Lower leg skin (tissue), 4 donors: ENCODE results near the gene TDRD3. TPM values are rescaled to one million over a fixed set of nuclear protein-coding genes. Genes with fewer than 3 reads are reported as not detected.

Source experiments
- DNase-seq, 2 donors: peaks; one replicate each; pipeline ENCODE4 v3.0.0-alpha.2; 2019; ENCODE audit warnings: low spot score in 2 of 2
- H3K4me3 ChIP-seq: fragments of 200-600 bp; sonication (generic); 2 replicates; pipeline ENCODE4 v1.5.1; 2017; ENCODE audit warnings: mild to moderate bottlenecking, low read depth; ENCODE audit not compliant: poor library complexity, severe bottlenecking
- POLR2A ChIP-seq, 2 donors: fragments of 450-650 bp; IDR thresholded peaks; one replicate each; pipeline ENCODE4 v1.6.1; 2016 to 2017; ENCODE audit warnings: antibody characterized with exemption in 2 of 2, mild to moderate bottlenecking in 1 of 2, moderate library complexity in 1 of 2
- WGBS, 2 donors: methylation state at CpG; one replicate each; pipeline ENCODE4 v1.1.5; 2018; 5-methylcytosine and 5-hydroxymethylcytosine counted together
- intact Hi-C: fragments of 100-400 bp; cut with DNase I; formaldehyde crosslinking; loops from one replicate; pipeline ENCODE4 v1.15.0; 2023; ENCODE audit warnings: low total_unique reads
- total RNA-seq, 4 donors: library from RNA; depleted of rRNA; stranded (reverse); fragments of >200 nt; gene quantifications; one replicate each; pipeline ENCODE4 v1.1.0, GENCODE V29; 2016
- TF ChIP-seq, protein P1 (sequence below), 3 donors: fragments of 450-650 bp; IDR thresholded peaks; one replicate each; pipeline ENCODE4 v1.5.1; 2016; ENCODE audit warnings: antibody characterized with exemption in 3 of 3, mild to moderate bottlenecking in 3 of 3, moderate library complexity in 2 of 3

TDRD3 gene
- total RNA-seq, 4 donors from 2014 or later, result 12.5 to 21.5 (median 18.2) TPM

DNA sequence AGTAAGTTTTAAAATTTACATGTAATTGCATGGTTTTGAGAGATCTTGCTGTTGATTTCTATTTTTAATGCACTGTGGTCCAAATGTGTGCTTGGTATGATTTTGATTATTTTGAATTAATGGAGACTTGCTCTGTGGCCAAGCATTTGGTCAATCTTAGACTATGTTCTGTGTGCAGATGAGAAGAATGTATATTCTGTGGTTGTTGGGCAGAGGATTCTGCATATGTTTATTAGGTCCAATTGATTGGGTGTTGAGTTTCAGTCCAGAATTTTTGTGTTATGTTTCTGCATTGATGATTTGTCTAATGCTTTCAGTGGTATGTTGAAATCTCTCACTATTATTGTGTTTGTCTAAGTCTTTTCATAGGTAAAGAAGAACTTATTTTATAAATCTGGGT is 82.3 kb downstream of the TDRD3 start:
- DNase-seq, result no peak
- TF ChIP-seq POLR2A (IDR thresholded peaks at IDR 0.05), result no peak
- TF ChIP-seq, protein P1, sequence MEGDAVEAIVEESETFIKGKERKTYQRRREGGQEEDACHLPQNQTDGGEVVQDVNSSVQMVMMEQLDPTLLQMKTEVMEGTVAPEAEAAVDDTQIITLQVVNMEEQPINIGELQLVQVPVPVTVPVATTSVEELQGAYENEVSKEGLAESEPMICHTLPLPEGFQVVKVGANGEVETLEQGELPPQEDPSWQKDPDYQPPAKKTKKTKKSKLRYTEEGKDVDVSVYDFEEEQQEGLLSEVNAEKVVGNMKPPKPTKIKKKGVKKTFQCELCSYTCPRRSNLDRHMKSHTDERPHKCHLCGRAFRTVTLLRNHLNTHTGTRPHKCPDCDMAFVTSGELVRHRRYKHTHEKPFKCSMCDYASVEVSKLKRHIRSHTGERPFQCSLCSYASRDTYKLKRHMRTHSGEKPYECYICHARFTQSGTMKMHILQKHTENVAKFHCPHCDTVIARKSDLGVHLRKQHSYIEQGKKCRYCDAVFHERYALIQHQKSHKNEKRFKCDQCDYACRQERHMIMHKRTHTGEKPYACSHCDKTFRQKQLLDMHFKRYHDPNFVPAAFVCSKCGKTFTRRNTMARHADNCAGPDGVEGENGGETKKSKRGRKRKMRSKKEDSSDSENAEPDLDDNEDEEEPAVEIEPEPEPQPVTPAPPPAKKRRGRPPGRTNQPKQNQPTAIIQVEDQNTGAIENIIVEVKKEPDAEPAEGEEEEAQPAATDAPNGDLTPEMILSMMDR (IDR thresholded peaks at IDR 0.05), result no peak
- no peak overlapping the region for H3K4me3 ChIP-seq
- intact Hi-C loops, result no loop called here

DNA sequence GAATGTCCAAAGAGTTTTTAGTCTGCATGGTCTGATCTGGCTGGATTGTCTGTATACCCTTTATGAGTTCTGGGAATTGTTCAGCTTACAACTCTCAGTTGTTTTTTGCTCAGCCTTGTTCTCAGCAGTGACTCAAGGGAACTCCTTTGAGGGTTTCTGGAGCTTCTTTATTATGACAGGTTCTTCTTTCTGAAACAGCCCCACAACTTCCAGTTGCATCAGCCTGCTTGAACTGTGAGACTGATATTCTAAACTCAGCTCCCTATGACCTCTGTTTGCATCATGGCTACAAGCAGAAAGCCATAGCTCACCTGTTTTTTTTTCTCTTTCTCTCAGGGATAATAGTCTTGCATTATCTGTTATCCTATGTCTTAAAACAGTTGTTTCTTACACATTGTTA is 85.0 kb downstream of the TDRD3 start:
- no peak for DNase-seq
- intact Hi-C loops, result no loop called here
- H3K4me3 ChIP-seq, result no peak overlapping the region
- TF ChIP-seq, protein P1 (IDR thresholded peaks at IDR 0.05), result no peak
- TF ChIP-seq POLR2A (IDR thresholded peaks at IDR 0.05), result no peak

DNA sequence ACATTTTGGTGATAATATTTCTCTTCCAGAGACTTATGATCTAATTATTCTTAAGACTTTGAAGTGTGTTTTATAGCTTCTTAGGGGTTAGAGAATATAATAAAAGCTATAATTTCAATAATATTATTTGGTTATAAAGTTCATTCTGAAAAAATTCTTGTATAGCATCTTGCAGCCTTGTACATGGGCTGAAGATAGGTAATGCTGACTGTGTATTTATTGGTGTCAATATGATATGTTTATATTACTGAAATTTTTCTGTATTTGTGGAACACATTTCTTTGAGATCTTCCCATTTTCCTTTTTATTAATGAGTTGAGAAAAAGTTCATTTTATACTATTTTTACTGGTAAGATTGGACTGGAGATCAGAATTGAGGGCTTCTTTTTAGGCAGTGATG is 87.8 kb downstream of the TDRD3 start:
- no peak overlapping the region for H3K4me3 ChIP-seq
- intact Hi-C loops, result no loop called here
- TF ChIP-seq POLR2A (IDR thresholded peaks at IDR 0.05), result no peak
- TF ChIP-seq, protein P1 (IDR thresholded peaks at IDR 0.05), result no peak
- DNase-seq, result no peak

DNA sequence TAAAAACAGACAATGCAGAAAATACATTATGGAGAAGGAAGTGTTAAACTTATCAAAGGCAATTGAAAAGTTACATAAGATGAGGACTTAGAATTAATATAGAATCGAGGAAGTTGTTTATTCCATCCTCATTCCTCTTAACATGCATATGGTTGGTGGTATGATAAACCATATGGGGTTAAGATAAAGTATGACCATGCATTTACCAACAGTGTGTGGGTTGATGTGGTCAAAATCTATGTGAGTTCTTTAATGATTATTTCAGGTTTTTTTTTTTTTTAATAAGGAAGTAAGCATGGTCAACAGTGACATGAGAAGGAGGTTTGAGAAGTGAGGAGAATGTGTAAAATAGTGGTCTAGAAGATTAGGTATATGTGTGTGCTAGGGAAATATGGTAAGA is 94.5 kb downstream of the TDRD3 start:
- no peak for TF ChIP-seq POLR2A (IDR thresholded peaks at IDR 0.05)
- TF ChIP-seq, protein P1 (IDR thresholded peaks at IDR 0.05), result no peak
- no peak for DNase-seq
- WGBS, 2 donors, result 83% methylated on average over 1 of the region's 1 CpG
- no peak overlapping the region for H3K4me3 ChIP-seq
- intact Hi-C loops, result no loop called here

DNA sequence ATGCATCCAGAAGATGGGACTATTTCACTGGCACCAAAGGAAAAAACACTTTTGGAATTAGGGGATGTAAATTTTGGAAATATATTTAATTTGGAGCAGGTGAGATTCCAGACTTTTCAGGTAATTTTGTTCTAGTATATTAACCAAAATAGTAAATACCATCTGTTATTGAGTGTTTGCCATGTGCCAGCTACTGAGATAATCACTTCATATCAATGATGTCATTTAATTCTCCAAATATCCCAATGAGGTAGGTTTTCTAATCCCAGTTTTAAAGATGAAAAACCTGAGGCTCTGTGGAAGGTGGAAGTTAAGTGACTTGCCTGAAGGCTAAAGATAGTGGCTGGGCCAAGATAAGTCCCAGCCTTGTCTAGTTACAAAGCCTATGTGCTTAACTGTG is 95.2 kb downstream of the TDRD3 start:
- no peak for DNase-seq
- no peak for TF ChIP-seq POLR2A (IDR thresholded peaks at IDR 0.05)
- TF ChIP-seq, protein P1 (IDR thresholded peaks at IDR 0.05), result no peak
- intact Hi-C loops, result no loop called here
- H3K4me3 ChIP-seq, result no peak overlapping the region

DNA sequence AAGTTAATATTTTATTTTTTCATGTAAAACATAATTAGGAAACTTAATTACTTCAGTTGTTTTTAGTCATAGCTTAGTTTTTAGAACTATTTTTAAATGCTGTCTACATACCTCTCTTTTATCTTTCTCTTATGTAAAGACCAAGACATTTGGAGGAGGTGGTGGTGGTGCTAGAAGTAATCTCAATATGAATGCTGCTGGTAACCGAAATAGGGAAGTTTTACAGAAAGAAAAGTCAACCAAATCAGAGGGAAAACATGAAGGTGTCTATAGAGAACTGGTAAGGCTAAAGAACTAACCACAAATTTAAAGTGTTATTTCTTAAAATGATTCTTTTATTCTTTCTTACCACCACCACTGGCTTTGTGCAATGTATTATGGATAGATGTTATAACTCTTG is 97.3 kb downstream of the TDRD3 start:
- no peak overlapping the region for H3K4me3 ChIP-seq
- WGBS, 2 donors, result 78 to 90% methylated on average over 1 of the region's 1 CpG
- TF ChIP-seq, protein P1 (IDR thresholded peaks at IDR 0.05), result no peak
- DNase-seq, result no peak
- intact Hi-C loops, result no loop called here
